IPS-NIHi7 (cell line): ENCODE data around the gene NCKAP5.
"Not testable (repeated sequence)": the region's sequence is repeated elsewhere in the genome, so short reads cannot be mapped to it uniquely, and the experiment has no call there.

ENCODE experiments used
- DNase-seq: peaks from one replicate; pipeline ENCODE4 v3.0.0; 2012; ENCODE audit warnings: mixed read lengths; ENCODE audit errors: extremely low spot score

Gene NCKAP5

DNA sequence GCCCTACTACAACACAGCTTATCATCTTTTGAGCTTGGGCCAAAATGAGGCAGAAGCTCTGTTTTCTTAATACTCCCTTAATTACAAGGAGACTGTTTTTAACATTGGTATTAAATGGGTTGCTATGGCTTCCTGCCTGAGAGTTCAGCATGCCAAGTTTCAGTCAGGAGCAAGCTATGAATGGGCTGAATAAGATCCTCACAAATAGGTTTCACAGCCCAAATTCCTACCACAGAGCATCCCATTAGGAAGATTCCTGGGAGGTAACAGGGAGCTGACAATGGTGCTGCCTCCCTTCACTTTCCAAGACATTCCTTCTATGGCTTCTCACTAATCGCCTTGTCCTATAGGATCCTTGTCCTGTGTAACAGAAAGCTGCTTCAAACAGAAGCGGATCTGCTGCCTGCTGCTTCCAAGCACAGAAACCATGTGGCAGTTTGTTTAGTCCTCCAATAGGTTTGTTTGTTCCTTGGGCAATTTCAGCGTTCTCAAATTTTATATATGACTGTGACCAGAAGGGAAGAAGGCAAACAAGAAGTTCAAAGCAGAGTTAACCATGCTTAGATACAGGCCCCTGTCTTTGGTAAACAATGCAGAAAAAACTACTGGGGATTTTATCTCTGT is 70.9 kb downstream of the NCKAP5 start:
- peak; percentile 54 for DNase-seq

DNA sequence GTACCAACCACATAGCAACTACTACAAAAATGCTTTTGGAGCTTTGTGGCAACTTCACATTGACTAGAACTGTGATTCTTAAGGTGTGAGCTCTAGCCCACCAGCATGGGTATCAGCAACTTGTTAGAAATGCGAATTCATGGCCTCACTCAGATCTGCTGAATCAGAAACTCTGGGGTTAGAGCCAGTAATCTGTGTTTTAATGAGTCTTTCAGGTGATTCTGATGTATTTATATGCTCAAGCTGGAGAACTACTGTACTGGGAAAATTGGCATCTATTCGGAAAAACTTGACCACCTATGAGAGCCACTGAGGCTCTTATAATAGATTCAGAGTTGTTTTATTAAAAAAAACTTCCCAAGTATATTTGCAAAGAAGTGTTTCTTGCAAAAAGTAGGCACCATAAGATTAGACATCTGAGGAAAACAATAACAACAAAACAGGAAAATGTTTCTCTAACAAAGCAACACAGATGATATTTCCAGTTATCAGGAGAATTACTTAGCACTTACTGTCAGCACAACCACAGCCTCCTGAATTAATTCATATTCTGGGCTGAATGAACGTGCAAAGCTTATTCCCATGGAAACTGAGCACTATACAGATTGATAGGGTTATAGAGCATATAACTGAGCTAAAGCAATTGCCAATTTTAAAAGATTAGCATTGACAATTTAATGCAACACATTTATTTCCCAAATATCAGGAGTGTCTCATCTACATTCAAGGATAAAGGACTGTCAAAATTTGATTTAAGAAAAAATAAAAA is 71.6 kb downstream of the NCKAP5 start:
- DNase-seq, result no peak

DNA sequence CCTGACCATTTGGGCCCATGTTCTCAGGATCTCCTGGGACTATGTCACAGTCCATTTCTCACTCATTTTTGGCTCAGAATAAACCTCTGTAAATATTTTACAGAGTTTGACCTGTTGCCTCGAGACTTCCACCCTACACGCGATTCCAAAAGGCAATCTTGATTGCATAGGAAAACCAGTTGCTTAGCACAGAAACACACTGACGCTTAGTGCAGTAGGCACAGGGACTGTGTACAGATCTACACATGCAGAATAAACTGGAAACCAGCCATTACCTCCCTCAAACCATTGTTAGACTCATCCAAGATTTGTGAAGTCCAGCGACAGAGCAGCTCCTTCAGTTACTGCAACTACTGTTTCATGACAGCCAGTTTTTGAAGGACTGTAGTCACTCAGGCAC is 73.0 kb downstream of the NCKAP5 start:
- no peak for DNase-seq

DNA sequence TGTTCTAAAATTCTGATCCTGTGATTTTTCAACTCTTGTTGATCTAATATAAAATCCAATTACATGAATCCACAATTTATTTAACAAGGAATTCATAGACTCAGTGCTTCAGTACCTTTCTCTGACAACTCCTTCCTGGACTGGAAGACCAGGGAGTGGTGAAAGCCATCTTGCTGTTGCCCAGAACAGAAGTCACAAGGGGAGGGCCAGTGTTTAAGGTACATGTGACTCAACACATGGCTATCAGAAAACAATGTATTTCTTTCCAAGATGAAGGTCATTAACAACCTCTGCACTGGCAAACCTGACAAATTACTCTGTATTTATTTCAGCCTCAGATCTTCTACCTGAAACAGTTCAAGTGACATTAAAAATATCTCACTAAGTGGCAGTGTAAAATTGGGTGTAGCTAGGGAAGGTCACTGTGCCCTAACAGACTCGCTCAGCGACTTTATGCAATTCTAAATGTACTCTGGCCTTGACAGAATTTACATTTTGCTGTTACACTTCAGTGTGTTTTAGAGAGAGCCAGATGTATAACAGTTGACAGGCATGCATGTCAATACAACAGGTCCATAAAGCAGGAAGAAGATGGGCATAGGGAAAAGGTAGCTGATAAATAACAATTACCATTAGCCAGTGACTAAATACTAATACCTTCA is 75.4 kb downstream of the NCKAP5 start:
- DNase-seq, result no peak

DNA sequence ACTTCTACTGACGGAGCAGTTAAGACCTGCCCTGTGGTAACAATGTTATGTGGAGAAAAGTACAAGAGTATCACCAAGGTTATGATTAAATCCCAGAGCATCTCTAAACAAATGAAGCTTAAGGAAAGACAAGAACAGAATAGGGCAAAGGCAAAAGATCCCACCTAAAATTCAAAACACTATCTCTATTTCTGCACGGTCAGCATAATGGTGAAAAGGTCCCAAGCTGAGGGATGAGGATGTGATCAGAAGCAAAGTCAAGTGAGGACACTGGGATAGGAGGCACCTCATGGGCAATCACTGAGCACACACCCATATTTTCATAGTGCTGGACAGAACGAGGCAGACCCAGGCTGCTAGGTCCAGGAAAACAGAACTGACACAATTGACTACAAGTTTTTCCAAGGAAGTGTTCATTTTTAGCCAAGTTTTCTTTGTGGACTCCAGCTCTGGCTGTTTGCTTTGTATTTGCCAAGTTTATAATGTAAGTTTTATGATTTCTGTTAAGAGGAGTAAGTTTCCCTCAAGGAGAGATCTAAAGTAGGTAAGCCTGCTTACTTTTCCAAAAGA is 77.8 kb downstream of the NCKAP5 start:
- DNase-seq, result no peak

DNA sequence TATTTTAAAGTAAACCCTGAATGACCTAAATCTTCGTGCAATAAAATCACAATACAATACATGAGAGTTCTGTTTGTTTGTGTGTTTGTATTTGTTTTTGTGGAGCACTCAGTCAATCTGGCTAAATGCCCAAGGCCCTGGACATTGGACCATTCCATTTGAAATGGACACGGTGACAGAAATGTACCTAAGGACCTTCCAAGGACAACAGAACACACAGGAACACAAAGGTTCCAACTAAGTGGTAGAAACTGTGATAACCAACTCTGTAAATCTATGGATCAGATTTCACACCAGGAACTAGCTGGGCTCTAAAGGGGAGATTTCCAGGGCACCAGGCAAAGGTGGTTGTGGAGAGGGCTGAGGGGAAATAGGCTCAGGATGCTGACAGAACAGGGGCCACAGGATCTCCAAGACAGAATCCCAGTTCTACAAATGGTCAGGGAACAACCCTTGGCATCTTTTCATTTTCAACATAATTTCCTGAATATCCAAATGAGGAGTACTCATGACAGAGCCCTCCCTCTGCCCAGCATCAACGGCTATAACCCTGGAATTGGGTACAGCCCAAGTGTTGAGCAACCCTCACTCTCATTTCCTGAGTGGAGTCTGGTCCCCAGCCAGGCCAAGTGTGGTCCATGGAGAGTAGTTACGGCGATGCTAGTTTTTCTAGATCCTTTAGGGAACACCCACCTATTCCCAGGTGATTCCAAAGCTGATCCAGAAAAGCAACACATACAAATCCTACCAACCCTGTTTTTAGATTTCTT is 78.4 kb downstream of the NCKAP5 start:
- no peak for DNase-seq

DNA sequence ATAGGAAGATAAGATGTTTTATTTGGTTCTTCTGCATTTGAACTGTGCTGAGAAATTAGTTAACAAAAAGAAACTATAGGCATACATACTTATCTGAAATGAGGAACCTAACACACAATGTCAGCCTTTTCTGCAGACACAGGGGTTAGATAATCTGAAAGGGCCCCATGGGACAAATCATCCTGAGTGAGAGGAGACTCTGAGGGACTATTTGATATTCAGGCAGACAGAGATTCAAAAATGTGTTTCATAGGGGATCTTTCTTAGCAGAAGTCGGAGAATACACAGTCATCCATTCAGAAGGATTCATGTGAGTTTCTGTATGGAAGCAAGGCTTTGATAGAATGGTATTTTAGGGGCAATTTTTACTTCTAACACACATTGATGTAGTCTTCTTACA is 79.1 kb downstream of the NCKAP5 start:
- no peak for DNase-seq

DNA sequence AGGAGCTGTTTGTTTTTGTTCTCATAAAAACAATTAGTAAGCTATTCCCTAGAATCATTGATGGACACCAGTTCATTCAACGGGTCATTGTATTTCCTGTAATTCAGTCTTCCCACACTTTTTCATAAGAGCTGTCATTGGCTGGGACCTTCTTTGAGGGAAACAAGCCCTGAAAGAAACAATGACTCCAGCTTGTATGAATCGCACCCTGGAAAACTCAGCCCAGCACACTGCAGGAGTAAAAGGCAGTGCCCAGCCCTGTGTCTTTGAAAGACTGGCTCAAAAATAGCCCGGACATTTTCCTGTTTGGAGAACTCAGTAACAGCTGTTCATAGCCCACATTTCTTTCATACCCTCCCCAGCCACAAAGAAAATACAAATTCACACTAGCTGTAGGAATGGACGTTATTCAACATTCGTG is 81.5 kb downstream of the NCKAP5 start:
- no peak for DNase-seq

DNA sequence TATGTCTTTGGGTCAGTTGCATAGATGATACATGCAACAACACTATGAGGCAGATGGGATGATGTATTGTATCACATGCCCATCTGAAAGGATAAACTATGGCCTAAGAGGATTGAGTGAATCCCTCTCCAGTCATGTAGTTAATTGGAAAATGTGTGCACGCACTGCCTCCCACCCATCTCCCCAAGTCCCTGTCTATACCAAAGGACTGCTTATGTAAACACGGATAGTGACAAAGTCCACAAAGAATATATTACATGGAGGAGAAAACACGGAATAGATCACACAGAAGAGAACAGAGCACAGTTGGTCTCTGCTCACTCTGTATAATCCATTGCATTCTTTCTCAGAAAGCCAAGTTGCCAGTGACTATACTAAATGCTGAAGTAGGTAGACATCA is 82.4 kb downstream of the NCKAP5 start:
- no peak for DNase-seq

DNA sequence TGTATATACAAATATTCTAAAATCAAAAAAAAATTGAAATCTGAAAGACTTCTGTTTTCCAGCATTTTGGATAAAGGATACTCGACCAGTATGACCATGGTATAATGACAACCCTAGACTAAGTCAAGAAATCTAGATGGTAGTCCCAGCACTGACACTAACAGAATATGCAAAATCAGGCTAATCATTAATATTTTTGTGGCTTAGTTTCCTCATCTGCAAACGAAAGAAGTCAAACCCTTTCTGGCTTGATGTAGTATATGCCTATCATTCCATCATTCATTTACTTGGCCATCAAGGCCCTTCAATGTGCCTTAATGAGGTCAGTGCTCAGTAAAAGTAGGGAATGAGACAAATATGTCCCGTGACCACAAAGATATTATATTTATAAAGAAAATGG is 83.5 kb downstream of the NCKAP5 start:
- DNase-seq, result no peak

DNA sequence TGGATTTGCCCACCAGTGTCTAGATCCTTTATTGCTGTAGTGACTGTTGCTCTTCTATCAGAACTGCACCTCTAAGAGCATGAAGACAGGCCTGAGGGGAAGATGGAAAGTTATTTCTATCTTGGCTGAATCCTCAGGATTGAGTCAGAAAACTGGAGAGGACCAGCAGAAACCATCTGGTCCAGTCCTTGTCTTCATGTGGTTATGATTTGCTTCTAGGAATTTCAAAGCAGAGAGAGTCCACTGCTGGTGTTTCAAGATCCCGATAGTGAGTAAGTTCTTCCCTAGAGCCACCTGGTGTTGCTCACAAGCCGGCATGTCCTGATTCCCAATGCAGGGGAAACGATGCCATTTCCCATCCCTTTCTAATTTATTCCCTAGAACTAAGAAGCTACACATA is 84.2 kb downstream of the NCKAP5 start:
- no peak for DNase-seq

DNA sequence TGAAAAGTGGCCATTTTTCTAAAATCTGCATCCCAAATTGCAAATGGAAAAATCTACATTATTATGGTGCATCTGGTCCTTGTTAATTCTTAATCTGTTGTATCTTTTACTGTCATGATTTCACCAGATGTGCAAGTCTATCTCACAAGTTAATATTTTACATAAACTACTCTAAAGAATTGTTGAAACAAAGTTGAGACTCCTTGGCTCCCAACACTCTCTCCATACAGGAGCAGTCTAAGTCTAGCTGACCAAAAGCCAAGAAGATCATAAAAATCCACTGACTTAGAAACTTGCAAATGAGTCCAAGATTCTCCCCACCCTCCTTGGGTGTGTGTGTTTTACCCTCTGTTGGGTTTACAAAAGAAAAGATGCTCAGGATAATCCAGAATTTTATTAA is 85.1 kb downstream of the NCKAP5 start:
- no peak for DNase-seq

DNA sequence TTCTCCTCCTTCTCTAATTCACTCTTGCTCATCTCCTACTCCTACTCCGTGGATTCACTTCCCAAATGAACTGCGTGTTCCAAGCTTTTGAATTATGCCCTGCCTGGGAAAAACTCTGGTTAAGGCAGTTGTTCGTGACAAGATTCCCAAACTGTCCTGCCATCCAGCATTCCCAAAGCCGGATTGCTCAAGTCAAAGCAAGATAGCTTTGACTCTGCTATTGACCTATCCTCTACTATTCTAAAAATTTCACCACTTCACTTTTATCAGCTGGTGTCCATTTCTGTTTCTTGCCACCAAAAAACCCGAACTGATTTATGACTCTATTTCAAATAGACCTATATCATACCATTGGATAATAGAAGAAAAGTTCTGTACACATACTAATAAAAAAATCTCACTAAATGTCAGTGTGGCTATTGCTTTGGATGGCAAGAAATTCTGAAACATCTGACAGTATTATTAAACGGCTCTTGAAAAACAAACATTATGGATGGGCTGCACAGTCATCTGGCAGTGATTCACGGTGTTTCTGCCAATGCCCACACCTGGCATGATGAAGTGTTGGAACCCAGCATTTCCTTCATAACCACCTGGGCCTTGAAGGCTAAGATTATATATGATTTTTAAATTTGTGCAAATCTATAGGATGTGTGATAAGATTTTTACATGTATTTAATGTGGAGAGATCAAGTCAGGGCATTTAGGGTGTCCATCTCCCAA is 87.4 kb downstream of the NCKAP5 start:
- DNase-seq, result no peak

DNA sequence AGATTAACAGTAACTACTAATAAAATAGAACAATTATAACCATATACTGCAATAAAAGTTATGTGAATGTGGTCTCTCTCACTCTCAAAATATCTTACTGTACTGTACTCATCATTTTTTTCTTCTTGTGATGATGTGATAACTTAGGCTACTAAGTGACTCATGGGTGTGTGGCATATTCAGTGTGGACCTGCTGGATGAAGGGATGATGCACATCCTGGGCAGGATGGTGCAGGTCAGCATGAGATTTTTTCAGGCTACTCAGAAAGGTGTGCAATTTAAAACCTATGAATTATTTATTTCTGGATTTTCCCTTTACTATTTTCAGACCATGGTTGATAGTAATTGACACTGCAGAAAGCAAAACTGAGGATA is 90.7 kb downstream of the NCKAP5 start:
- no peak for DNase-seq

DNA sequence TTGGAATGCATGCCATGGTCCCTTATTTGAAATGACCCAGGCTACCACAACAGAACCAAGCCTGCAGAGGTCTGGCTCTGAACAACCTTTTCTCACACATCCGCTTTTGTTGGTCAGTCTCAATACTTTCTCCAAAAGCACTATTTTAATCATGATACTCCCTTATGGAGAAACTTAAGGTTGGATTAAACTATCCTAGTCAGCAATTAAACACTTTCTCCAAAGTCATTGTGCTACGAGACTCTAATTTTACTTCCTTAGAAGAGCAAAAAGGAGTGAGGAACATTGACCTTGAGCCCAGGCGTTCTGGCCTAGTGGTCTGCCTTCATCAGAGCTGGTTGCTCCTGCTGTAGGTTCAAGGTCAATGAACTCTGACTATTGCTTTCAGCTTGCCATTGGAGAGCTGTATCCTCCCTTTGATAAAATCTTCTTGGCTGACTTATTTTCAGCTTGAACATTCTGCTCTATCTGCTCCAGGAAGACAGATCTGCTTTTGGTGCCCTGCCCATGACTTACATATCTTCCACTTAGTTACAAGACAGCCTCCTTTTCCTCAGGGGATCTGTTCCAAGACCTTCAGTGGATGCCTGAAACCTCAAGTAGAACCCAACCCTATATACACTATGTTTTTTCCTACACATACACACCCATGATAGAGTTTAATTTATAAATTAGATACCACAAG is 91.2 kb downstream of the NCKAP5 start:
- no peak for DNase-seq

DNA sequence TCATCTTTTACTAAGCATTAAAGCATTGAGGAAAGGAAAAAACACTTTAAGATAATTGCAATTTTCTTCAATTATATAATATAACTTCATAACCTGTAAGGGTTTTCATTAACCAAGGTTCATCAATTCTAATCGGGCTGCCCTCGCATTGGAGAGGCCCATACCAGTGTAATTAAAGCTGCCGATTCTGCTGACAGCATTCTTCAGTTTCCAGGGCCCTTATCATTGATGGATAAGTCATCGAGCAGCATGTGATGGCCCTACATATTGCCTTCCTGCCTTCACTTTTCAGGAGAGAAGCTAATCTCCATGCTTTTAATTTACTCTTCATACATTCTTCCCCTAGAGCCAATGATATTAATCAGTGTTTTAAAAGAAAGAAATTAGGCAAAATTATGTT is 92.0 kb downstream of the NCKAP5 start:
- no peak for DNase-seq

DNA sequence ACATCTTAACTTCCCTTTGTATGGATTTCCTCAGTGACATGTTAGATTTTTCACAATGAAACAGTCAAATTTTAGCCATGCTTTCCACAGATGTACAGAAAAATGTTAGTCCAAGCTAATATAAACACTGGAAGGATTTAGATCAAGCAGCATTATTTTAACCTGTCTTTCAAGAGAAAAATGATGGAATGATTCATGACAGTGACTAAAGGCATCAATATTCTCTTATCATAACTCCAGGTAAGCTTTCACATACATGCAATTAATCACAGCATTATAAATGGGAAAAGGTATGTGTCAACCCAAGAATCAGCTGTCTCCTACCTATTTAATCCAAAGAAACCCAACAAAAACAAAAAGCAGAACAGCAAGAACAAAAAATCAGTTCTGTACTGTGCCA is 92.7 kb downstream of the NCKAP5 start:
- no peak for DNase-seq

DNA sequence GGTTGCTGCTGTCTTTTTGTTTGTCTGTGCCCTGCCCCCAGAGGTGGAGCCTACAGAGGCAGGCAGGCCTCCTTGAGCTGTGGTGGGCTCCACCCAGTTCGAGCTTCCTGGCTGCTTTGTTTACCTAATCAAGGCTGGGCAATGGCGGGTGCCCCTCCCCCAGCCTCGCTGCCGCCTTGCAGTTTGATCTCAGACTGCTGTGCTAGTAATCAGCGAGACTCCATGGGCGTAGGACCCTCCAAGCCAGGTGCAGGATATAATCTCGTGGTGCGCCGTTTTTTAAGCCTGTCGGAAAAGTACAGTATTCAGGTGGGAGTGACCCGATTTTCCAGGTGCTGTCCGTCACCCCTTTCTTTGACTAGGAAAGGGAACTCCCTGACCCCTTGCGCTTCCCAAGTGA is 97.8 kb downstream of the NCKAP5 start:
- not testable (repeated sequence) for DNase-seq

DNA sequence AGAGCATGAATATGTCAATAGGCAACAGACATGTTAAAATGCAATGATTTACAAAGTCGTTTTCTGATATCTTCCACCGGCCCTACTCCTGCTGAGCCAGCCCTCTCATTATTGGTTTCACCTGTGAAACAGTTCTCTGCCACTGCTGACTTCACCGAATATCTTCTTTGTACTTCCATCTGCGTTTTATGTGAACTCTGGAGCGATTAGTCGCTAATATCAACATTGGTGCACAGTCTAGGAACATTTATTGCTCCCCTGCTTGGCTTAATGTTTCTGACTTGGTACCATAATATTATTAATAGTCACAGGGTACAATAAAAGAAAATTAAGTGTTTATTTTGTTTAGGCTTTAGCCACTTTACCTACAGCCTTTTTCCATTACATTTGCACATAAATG is 105.5 kb downstream of the NCKAP5 start:
- DNase-seq, result no peak

DNA sequence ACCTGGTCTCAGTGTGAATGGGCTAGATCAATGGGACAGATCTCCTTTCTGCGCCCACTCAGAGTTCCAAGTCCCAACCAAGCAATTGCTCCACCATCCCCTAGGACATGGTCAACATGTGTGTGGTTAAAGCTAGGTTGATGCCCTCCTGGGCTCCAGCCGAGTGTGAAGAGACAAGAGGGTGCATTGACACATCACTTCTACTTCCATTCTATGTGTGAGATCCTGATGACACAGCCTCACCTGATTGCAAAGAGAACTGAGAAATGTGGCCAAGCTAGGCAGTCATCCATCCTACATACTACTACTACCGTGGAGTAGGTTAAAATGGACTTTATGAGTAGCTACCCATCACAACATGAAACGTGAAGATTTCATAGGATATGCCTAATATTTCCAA is 106.8 kb downstream of the NCKAP5 start:
- DNase-seq, result no peak

DNA sequence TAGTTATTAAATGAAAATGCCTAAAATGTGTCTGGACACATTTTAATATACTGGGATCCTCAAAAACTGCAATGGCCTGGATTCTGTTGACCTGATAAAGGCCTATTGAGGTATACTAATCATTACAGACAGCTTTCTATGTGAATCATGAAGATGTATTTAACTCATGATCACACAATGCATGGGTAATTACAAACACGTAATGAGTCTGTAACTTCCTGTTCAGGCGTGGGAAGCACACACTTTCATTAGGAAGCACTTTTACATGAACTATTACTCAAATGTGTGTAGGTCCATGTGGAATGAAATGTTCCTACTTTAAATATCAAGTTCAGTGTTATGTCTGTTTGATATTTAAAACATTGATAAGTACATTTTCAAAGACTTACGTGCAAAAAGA is 108.7 kb downstream of the NCKAP5 start:
- DNase-seq, result no peak
